ENCODE data around the gene HPCA.
A peak's percentile ranks its signal among the peaks of the same experiment; 100 is the strongest.

Gene HPCA

DNA sequence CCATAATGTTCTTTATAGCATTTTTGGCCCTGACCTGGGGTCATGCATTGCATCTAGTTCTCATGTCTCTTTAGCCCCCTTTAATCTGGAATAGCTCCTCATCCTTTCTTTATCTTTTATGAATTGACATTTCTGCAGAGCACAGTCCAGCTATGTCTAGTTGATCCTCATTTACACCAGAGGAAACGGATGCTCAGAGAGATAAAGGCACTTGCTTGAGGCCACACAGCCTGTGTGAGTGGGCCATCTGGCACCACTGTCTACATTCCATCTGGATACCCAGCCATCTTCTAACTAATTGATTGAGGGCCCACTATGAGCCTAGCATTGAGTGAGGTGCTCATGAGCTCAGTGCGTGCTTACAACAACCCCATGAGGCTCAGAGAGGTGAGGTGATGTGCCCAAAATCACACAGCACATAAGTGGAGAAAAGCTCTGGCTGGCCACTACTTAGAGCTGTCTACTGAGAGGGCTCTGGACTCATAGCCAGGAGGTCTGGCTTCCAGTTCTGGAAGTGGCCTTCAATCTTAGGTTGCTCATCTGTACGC, 3.5 kb downstream of the HPCA start:
- Histone ChIP-seq H3K4me3 (ENCODE audit: low read length in 2 of 2) (no peak overlapping the region), H3K9me3 (ENCODE audit: control insufficient read depth in 2 of 2, low read length in 2 of 2) (no peaks in the 10 kb centered on the region), H3K4me1 (ENCODE audit: control insufficient read depth in 2 of 2, insufficient read depth in 2 of 2, low read length in 2 of 2) (peaks cover 5 to 18% of the 10 kb centered on the region in 2 donors), H3K27ac (ENCODE audit: low read depth in 2 of 2, low read length in 2 of 2) (no peak overlapping the region), H3K36me3 (ENCODE audit: control insufficient read depth in 2 of 2, insufficient read depth in 2 of 2, low read length in 2 of 2) (no peaks in the 10 kb centered on the region), H3K27me3 (ENCODE audit: control insufficient read depth in 2 of 2, insufficient read depth in 2 of 2, low read length in 2 of 2) (peaks cover 8 to 22% of the 10 kb centered on the region in 2 donors), H3K9ac (ENCODE audit: low read depth in 1 of 2, low read length in 2 of 2) (no peak overlapping the region)

DNA sequence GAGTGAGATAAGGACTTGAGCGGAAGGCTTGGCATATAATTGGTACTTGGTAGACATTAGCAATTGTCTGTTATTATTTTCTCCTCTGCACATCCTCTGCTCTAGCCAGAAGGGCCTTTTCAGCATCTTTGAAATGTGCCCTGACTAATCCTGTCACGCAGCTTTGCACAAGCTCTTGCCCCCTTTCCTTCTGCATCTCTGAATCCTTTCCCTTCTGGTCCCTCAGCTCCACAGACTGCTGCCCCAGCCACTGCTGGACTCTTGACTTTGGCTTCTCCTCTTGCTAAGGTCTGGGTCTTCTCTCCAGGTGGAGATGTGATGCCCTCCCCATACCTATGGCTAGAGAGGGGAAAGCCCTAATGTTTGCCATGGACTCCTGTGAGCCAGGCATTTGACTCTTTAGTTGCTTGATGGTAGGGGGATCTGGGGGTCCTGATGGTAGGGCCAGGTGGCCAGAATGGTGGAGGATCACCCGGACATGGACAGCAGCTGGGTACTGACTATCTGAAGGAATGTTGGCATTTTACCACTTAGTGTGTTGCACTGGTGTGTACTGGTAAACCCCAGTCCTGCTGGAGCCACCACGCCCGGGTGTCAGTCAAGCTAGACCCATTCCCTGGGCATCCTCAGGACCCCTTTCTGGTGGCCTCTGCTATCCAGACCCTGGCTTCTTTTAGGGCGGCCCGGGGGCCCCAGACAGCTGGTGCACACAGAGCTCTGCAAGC, 4.4 kb downstream of the HPCA start:
- Histone ChIP-seq H3K4me1 (ENCODE audit: control insufficient read depth in 2 of 2, insufficient read depth in 2 of 2, low read length in 2 of 2) (peaks cover 5 to 18% of the 10 kb centered on the region in 2 donors), H3K27ac (ENCODE audit: low read depth in 2 of 2, low read length in 2 of 2) (no peak overlapping the region), H3K9me3 (ENCODE audit: control insufficient read depth in 2 of 2, low read length in 2 of 2) (no peaks in the 10 kb centered on the region), H3K27me3 (ENCODE audit: control insufficient read depth in 2 of 2, insufficient read depth in 2 of 2, low read length in 2 of 2) (peaks cover 8 to 22% of the 10 kb centered on the region in 2 donors), H3K36me3 (ENCODE audit: control insufficient read depth in 2 of 2, insufficient read depth in 2 of 2, low read length in 2 of 2) (peaks cover 0 to 3% of the 10 kb centered on the region in 2 donors), H3K4me3 (ENCODE audit: low read length in 2 of 2) (no peak overlapping the region), H3K9ac (ENCODE audit: low read depth in 1 of 2, low read length in 2 of 2) (no peak overlapping the region)

DNA sequence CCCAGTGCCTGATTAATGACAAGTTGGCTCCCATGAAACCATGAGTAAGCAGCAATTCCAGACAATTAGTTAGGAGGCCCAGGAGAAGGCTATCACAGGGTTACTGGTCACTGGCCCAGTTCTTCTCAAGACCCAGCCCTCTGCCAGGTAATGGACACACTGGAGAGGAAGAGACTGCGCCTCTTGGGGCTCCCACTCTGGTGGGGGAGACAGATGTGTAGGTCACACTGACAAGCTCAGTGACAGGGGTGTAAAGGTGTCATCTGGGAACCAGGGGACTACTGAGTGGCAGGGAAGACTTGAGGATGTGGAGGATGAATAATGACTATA, 4.9 kb downstream of the HPCA start:
- peaks cover 8 to 19% of the 10 kb centered on the region in 2 donors for H3K27me3 ChIP-seq (ENCODE audit: control insufficient read depth in 2 of 2, insufficient read depth in 2 of 2, low read length in 2 of 2)

DNA sequence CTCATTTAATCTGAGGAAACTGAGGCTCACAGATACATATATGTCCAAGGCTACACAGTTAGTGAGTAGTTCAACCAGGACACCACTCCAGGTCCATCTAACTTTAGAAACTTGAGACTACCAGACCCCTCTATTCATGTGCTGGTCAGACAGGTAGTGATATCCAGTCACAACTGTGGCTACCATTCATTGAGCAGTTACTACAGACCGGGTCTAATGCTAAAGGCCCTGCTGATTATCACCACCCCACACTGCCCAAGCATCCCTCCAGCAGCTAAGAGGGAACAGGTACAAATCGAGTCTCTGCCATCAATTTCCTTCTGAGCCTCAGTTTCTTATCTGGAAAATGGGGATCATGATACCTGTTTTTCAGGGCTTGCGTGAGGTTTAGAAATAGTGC, 5.3 kb downstream of the HPCA start:
- Histone ChIP-seq H3K36me3 (ENCODE audit: control insufficient read depth in 2 of 2, insufficient read depth in 2 of 2, low read length in 2 of 2) (peaks cover 7 to 9% of the 10 kb centered on the region in 2 donors), H3K9me3 (ENCODE audit: control insufficient read depth in 2 of 2, low read length in 2 of 2) (no peaks in the 10 kb centered on the region), H3K4me1 (ENCODE audit: control insufficient read depth in 2 of 2, insufficient read depth in 2 of 2, low read length in 2 of 2) (peaks cover 5 to 18% of the 10 kb centered on the region in 2 donors), H3K9ac (ENCODE audit: low read depth in 1 of 2, low read length in 2 of 2) (no peak overlapping the region), H3K27me3 (ENCODE audit: control insufficient read depth in 2 of 2, insufficient read depth in 2 of 2, low read length in 2 of 2) (peaks cover 8 to 19% of the 10 kb centered on the region in 2 donors), H3K27ac (ENCODE audit: low read depth in 2 of 2, low read length in 2 of 2) (no peak overlapping the region), H3K4me3 (ENCODE audit: low read length in 2 of 2) (no peak overlapping the region)

More for the DNA sequence above, 4.9 kb downstream of the HPCA start:
- peaks cover 5 to 18% of the 10 kb centered on the region in 2 donors for H3K4me1 ChIP-seq (ENCODE audit: control insufficient read depth in 2 of 2, insufficient read depth in 2 of 2, low read length in 2 of 2)
- H3K27ac ChIP-seq (ENCODE audit: low read depth in 2 of 2, low read length in 2 of 2) = no peak overlapping the region
- H3K9ac ChIP-seq (ENCODE audit: low read depth in 1 of 2, low read length in 2 of 2) = no peak overlapping the region
- H3K36me3 ChIP-seq (ENCODE audit: control insufficient read depth in 2 of 2, insufficient read depth in 2 of 2, low read length in 2 of 2) = peaks cover 3 to 6% of the 10 kb centered on the region in 2 donors
- H3K4me3 ChIP-seq (ENCODE audit: low read length in 2 of 2) = no peak overlapping the region
- no peaks in the 10 kb centered on the region for H3K9me3 ChIP-seq (ENCODE audit: control insufficient read depth in 2 of 2, low read length in 2 of 2)

DNA sequence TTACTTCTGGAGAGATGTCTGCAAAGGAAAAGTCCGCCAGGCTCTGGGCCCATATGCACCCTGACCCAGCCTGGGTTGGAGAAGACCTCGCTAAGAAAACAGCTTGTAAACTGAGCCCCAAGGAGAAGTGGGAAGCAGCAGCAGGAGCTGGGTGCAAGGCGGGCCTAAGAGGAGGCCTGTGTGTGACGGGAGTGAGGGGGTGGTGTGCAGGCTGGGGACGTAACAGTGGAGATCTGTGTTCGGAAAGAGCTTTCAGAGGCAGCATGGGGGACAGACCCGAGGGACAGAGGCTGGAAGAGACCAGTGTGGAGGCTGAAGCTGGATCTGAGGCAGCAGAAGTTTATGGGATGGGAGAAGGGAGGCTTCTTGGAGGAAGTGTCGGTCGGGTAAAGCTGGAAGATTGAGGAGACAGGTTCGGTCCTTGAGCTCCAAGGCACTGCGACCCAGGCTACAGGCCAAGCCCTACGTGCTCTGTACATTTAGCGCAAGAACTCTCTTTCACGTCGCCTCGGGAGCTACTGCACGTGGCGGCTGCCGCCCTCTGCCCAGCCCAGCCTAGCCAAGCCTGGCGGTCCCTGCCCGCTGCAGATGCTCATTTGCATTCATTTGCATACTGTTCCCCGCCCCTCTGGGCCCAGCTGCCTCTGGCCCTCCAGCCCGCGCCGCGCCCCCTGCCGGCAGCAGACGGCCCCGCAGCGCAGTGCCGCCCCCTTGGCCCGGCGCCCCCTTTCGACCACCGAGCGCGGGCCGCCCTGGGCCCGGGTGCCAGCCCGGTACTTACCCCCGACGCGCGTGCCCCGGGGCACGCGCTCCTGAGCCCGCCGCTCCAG, 6.3 kb downstream of the HPCA start:
- no peaks in the 10 kb centered on the region for H3K9me3 ChIP-seq (ENCODE audit: control insufficient read depth in 2 of 2, low read length in 2 of 2)
- H3K4me1 ChIP-seq (ENCODE audit: control insufficient read depth in 2 of 2, insufficient read depth in 2 of 2, low read length in 2 of 2) = peaks cover 5 to 18% of the 10 kb centered on the region in 2 donors
- H3K27me3 ChIP-seq (ENCODE audit: control insufficient read depth in 2 of 2, insufficient read depth in 2 of 2, low read length in 2 of 2) = peaks cover 0 to 15% of the 10 kb centered on the region in 2 donors
- H3K9ac ChIP-seq (ENCODE audit: low read depth in 1 of 2, low read length in 2 of 2) = peak overlapping the region in 1 of 2 donors; percentile 56
- H3K4me3 ChIP-seq (ENCODE audit: low read length in 2 of 2) = peak overlapping the region; percentile 45 to 62
- peaks cover 16 to 18% of the 10 kb centered on the region in 2 donors for H3K36me3 ChIP-seq (ENCODE audit: control insufficient read depth in 2 of 2, insufficient read depth in 2 of 2, low read length in 2 of 2)
- H3K27ac ChIP-seq (ENCODE audit: low read depth in 2 of 2, low read length in 2 of 2) = peak overlapping the region; percentile 52 to 67

DNA sequence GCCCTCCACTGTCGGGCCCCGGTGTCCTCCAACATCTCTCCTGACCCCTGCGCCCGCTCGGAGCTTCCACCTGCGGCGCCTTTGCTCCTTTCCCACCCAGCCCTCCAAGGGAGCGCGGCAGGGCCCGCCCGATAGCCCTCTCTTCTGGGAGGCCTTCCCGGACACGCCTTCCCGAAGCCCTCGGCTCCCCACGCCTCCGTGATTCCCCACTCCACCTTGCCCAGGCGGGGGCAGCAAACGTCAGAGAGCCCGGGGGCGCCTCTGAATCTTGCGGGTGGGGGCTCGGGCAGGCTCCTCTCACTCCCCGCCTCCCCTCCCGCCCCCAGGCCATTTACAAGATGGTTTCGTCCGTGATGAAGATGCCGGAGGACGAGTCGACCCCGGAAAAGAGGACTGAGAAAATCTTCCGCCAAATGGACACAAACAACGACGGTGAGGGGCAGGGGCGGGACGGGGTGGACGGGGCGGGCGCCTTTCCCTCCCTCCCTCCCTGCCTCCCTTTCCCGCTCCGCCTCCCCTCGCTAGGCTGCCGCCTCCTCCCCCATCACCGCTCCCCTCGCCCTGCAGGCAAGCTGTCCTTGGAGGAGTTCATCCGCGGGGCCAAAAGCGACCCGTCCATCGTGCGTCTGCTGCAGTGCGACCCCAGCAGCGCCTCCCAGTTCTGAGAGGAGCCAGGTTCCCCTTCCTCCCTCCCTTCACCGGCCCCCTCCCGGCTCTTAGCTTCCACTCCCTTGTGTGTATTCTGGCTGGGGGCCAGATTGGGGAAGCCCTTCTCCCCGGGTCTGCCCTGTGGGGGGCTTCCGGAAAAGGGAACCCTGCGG, 7.1 kb downstream of the HPCA start:
- H3K4me3 ChIP-seq (ENCODE audit: low read length in 2 of 2) = peak overlapping the region; percentile 52 to 60
- H3K9me3 ChIP-seq (ENCODE audit: control insufficient read depth in 2 of 2, low read length in 2 of 2) = no peaks in the 10 kb centered on the region
- H3K4me1 ChIP-seq (ENCODE audit: control insufficient read depth in 2 of 2, insufficient read depth in 2 of 2, low read length in 2 of 2) = peaks cover 8 to 18% of the 10 kb centered on the region in 2 donors
- H3K27ac ChIP-seq (ENCODE audit: low read depth in 2 of 2, low read length in 2 of 2) = peak overlapping the region; percentile 52 to 67
- H3K36me3 ChIP-seq (ENCODE audit: control insufficient read depth in 2 of 2, insufficient read depth in 2 of 2, low read length in 2 of 2) = peaks cover 23 to 24% of the 10 kb centered on the region in 2 donors
- peak overlapping the region; percentile 6 to 56 for H3K9ac ChIP-seq (ENCODE audit: low read depth in 1 of 2, low read length in 2 of 2)
- peaks cover 0 to 15% of the 10 kb centered on the region in 2 donors for H3K27me3 ChIP-seq (ENCODE audit: control insufficient read depth in 2 of 2, insufficient read depth in 2 of 2, low read length in 2 of 2)

DNA sequence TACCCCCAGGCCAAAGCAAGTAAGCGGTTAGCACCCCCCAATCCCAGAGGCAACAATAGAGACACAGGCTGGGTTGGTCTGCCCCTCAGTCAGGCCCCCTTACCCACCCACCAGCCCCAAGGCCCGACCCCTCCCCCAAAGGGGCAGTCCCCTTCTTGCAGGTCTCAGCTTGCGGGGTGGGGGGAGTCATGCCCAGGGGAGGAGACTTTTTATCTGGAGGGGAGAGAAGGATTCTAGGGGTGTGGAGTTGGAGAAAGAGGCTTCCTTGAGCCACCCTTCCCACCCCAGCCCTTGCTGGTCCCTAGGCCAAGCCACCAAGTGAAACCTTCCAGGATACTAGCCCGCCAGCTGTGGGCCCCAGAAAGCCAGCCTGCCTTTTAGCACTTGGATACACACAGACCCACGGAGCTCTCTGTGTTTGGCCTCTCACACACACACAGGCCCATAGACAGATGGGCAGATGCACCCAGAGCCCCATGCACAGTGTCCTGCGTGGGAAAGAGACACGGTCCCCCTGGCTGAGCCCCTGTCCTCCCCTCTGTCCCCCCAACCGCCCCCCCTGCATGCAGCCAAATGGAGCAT, 7.8 kb downstream of the HPCA start:
- peaks cover 23 to 24% of the 10 kb centered on the region in 2 donors for H3K36me3 ChIP-seq (ENCODE audit: control insufficient read depth in 2 of 2, insufficient read depth in 2 of 2, low read length in 2 of 2)
- H3K27me3 ChIP-seq (ENCODE audit: control insufficient read depth in 2 of 2, insufficient read depth in 2 of 2, low read length in 2 of 2) = peaks cover 0 to 15% of the 10 kb centered on the region in 2 donors
- peak overlapping the region in 1 of 2 donors; percentile 52 for H3K27ac ChIP-seq (ENCODE audit: low read depth in 2 of 2, low read length in 2 of 2)
- H3K4me1 ChIP-seq (ENCODE audit: control insufficient read depth in 2 of 2, insufficient read depth in 2 of 2, low read length in 2 of 2) = peaks cover 11 to 20% of the 10 kb centered on the region in 2 donors
- H3K4me3 ChIP-seq (ENCODE audit: low read length in 2 of 2) = peak overlapping the region; percentile 52 to 60
- H3K9ac ChIP-seq (ENCODE audit: low read depth in 1 of 2, low read length in 2 of 2) = peak overlapping the region; percentile 6 to 51
- H3K9me3 ChIP-seq (ENCODE audit: control insufficient read depth in 2 of 2, low read length in 2 of 2) = no peaks in the 10 kb centered on the region

DNA sequence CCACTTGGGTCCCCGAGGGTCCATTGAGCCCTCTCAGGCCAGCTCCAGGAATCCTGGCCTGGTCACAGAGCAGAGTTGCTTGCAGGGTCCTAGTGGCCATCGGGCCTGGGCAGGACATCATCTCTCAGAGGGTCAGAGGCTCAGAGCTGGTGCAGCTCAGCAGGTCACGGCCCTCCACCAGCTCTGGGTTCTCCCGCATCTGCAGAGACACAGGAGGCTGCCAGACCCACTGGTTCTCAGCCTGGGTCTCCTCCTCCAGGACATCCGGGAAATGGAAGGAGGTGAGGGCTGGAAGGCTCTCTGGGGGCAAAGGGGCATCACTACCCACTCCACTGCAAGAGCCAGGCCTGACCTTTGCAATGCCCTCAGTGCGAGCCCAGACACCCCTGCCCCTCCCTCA, 8.4 kb downstream of the HPCA start:
- no peak overlapping the region for H3K9ac ChIP-seq (ENCODE audit: low read depth in 1 of 2, low read length in 2 of 2)
- peaks cover 14 to 21% of the 10 kb centered on the region in 2 donors for H3K4me1 ChIP-seq (ENCODE audit: control insufficient read depth in 2 of 2, insufficient read depth in 2 of 2, low read length in 2 of 2)
- peaks cover 23 to 24% of the 10 kb centered on the region in 2 donors for H3K36me3 ChIP-seq (ENCODE audit: control insufficient read depth in 2 of 2, insufficient read depth in 2 of 2, low read length in 2 of 2)
- no peak overlapping the region for H3K4me3 ChIP-seq (ENCODE audit: low read length in 2 of 2)
- H3K9me3 ChIP-seq (ENCODE audit: control insufficient read depth in 2 of 2, low read length in 2 of 2) = no peaks in the 10 kb centered on the region
- peaks cover 0 to 15% of the 10 kb centered on the region in 2 donors for H3K27me3 ChIP-seq (ENCODE audit: control insufficient read depth in 2 of 2, insufficient read depth in 2 of 2, low read length in 2 of 2)
- H3K27ac ChIP-seq (ENCODE audit: low read depth in 2 of 2, low read length in 2 of 2) = no peak overlapping the region
